CD4-positive, alpha-beta T cell treated with Interleukin-21 for 1 hour (primary cell): Measurements from ENCODE around the gene IL16.
"Not testable (repeated sequence)": the region's sequence is repeated elsewhere in the genome, so short reads cannot be mapped to it uniquely, and the experiment has no call there.

Source experiments
- DNase-seq: peaks from one replicate; pipeline ENCODE4 v3.0.0-alpha.2; 2020

IL16 gene

DNA sequence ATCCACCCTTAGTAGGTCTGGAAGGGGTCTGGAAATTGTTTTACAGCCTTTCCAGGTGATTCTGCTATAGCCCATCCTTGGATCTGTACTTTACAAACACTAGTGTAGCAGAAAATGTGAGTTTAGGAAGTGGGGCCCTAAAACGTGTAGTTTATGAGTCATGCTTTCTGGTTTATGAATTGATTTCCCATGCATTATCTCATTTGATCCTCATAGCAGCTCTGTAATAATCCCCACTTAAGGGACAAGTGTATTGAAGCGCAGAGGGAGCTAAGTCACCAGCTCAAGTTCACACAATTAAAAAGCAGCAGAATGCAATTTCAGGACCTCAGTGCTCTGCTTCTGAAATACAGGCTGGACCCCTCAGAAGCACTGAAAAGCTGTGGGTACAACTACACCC lies 149.9 kb downstream of the IL16 start:
- no peak for DNase-seq

DNA sequence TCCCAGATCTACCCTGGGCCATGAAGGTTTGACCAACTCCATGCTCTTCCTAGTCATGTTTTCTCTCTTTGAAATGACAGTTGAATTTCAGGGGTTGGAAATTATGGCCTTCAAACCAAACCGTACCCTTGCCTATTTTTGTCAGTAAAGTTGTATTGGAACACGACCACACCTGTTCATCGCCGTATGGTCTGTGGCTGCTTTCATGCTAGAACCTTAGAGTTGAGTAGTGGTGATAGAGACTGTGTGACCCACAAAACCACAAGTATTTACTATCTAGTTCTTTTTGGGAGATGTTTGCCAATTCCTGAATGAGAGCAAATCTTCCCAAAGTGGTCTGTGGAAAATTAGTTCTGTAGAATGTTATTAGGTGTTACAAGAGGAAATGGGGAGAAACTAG lies 151.2 kb downstream of the IL16 start:
- DNase-seq: no peak

GRCh38 chr15:81348691-81349090 lies 152.0 kb downstream of the IL16 start:
- not testable (repeated sequence) for DNase-seq

GRCh38 chr15:81349271-81349670 lies 152.6 kb downstream of the IL16 start:
- DNase-seq: no peak

DNA sequence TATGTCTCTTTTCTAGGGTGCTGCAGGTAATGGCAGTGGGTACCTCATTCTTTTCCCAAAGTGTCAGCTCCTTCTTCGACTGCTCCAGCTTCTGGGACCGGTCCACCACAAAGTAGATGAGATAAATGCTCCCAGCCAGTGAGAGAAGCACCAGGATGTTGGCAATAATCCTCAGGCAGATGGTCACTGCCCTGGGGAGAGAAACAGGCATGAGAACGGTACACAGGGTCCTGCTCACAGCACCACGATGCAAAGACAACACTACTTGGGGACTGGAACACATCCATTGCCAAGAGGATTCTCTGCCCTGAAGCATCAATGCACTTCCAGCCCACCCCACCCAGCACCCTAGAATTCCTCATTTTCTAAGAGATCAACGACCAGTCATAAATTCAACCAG lies 155.0 kb downstream of the IL16 start:
- no peak for DNase-seq

- DNase-seq: no peak
Measured at GRCh38 chr15:81356252-81356651, 159.6 kb downstream of the IL16 start.

DNA sequence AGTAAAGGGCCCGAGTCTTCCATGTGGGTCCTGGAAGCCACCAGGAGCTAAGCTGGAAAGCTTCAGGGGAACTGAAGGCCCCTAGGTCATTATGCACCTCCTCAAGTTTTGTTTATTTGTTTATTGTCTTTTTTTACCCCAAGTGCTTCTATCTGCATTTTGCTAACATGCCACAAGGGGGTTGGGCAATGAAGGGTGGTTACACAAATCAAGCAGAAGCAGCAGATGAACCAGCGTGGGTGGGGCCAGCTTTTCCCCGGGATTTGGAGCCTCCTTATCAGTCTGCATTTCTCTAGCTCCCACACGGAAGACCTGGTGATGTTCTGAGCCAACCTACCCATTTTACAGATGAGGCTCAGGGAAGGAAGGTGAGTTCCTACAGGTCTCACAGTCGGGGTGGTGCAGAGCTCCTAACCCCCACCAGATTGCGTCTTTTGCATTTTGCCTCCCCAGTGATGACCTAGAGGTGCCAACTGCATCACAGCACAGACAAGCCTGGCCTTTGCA lies 160.6 kb downstream of the IL16 start:
- no peak for DNase-seq

- DNase-seq: no peak
Measured at GRCh38 chr15:81358248-81358647, 161.6 kb downstream of the IL16 start.

GRCh38 chr15:81360491-81360890 lies 163.8 kb downstream of the IL16 start:
- no peak for DNase-seq

GRCh38 chr15:81361891-81362290 lies 165.2 kb downstream of the IL16 start:
- DNase-seq: no peak

GRCh38 chr15:81362790-81363189 lies 166.1 kb downstream of the IL16 start:
- DNase-seq: no peak

GRCh38 chr15:81363276-81363675 lies 166.6 kb downstream of the IL16 start:
- DNase-seq: no peak
